ENCODE results near the gene RBMS2.
A peak's percentile ranks its signal among the peaks of the same experiment; 100 is the strongest.
"Not testable (repeated sequence)": the region's sequence is repeated elsewhere in the genome, so short reads cannot be mapped to it uniquely, and the experiment has no call there.

- not testable (repeated sequence) for TF ChIP-seq POLR2A (IDR thresholded peaks at IDR 0.05; ENCODE audit: extremely low read depth, insufficient read length); MAX (IDR thresholded peaks at IDR 0.05; ENCODE audit: low read depth, low read length)
- TF ChIP-seq CTCF (IDR thresholded peaks at IDR 0.05; ENCODE audit: low read depth, low read length) = peak; percentile 38
These were observed 24.9 kb upstream of the RBMS2 start for GRCh38 chr12:56496704-56497103.
